ENCODE measurements around the gene CHSY3. TPM values are rescaled to one million over a fixed set of nuclear protein-coding genes. Genes with fewer than 3 reads are reported as not detected.

The CHSY3 gene
- total and polyA plus RNA-seq, 2 experiments from 2014 or later: 0.44 to 3.0 TPM

- Mint-ChIP-seq H3K4me1 (no peaks in the 10 kb centered on the region), H3K27ac (no peak overlapping the region), H3K36me3 (ENCODE audit: low read depth) (no peaks in the 10 kb centered on the region), H3K4me3 (no peak overlapping the region), H3K9me3 (no peaks in the 10 kb centered on the region), H3K27me3 (ENCODE audit: insufficient read depth, low read depth, poor library complexity) (no peaks in the 10 kb centered on the region)
- Histone ChIP-seq H3K4me3 (no peak overlapping the region), H2AFZ (no peak overlapping the region), H3K36me3 (ENCODE audit: insufficient read depth) (no peaks in the 10 kb centered on the region), H3K27me3 (ENCODE audit: insufficient read depth) (no peaks in the 10 kb centered on the region), H3K4me2 (no peak overlapping the region), H4K20me1 (replicated peaks; ENCODE audit: insufficient read depth) (no peaks in the 10 kb centered on the region), H3K9me2 (ENCODE audit: insufficient read depth) (no peaks in the 10 kb centered on the region), H3K79me2 (replicated peaks; ENCODE audit: insufficient read depth) (no peaks in the 10 kb centered on the region), H3F3A (replicated peaks; ENCODE audit: low read depth) (no peaks in the 10 kb centered on the region), H3K4me1 (ENCODE audit: insufficient read depth) (no peaks in the 10 kb centered on the region), H3K27ac (ENCODE audit: low read depth) (no peak overlapping the region)
- ATAC-seq (no peak), DNase-seq (ENCODE audit: low spot score) (no peak)
- TF ChIP-seq, protein P1, sequence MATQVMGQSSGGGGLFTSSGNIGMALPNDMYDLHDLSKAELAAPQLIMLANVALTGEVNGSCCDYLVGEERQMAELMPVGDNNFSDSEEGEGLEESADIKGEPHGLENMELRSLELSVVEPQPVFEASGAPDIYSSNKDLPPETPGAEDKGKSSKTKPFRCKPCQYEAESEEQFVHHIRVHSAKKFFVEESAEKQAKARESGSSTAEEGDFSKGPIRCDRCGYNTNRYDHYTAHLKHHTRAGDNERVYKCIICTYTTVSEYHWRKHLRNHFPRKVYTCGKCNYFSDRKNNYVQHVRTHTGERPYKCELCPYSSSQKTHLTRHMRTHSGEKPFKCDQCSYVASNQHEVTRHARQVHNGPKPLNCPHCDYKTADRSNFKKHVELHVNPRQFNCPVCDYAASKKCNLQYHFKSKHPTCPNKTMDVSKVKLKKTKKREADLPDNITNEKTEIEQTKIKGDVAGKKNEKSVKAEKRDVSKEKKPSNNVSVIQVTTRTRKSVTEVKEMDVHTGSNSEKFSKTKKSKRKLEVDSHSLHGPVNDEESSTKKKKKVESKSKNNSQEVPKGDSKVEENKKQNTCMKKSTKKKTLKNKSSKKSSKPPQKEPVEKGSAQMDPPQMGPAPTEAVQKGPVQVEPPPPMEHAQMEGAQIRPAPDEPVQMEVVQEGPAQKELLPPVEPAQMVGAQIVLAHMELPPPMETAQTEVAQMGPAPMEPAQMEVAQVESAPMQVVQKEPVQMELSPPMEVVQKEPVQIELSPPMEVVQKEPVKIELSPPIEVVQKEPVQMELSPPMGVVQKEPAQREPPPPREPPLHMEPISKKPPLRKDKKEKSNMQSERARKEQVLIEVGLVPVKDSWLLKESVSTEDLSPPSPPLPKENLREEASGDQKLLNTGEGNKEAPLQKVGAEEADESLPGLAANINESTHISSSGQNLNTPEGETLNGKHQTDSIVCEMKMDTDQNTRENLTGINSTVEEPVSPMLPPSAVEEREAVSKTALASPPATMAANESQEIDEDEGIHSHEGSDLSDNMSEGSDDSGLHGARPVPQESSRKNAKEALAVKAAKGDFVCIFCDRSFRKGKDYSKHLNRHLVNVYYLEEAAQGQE (IDR thresholded peaks at IDR 0.05; ENCODE audit: unreplicated experiment): no peak
- TF ChIP-seq ZNF331 (CRISPR knock-in tag; IDR thresholded peaks at IDR 0.05; ENCODE audit: low read depth) (no peak), NANOG (IDR thresholded peaks at IDR 0.05; ENCODE audit: borderline replicate concordance) (no peak), STAT1 (IDR thresholded peaks at IDR 0.05; ENCODE audit: unreplicated experiment) (no peak), JUNB (IDR thresholded peaks at IDR 0.05; ENCODE audit: unreplicated experiment) (no peak), EZH2phosphoT487 (IDR thresholded peaks at IDR 0.05; ENCODE audit: unreplicated experiment) (no peak), POLR2AphosphoS5 (IDR thresholded peaks at IDR 0.05; ENCODE audit: low read depth) (no peak), CREB1 (CRISPR knock-in tag; IDR thresholded peaks at IDR 0.05; ENCODE audit: low read depth) (no peak)
- TF ChIP-seq, protein P2, sequence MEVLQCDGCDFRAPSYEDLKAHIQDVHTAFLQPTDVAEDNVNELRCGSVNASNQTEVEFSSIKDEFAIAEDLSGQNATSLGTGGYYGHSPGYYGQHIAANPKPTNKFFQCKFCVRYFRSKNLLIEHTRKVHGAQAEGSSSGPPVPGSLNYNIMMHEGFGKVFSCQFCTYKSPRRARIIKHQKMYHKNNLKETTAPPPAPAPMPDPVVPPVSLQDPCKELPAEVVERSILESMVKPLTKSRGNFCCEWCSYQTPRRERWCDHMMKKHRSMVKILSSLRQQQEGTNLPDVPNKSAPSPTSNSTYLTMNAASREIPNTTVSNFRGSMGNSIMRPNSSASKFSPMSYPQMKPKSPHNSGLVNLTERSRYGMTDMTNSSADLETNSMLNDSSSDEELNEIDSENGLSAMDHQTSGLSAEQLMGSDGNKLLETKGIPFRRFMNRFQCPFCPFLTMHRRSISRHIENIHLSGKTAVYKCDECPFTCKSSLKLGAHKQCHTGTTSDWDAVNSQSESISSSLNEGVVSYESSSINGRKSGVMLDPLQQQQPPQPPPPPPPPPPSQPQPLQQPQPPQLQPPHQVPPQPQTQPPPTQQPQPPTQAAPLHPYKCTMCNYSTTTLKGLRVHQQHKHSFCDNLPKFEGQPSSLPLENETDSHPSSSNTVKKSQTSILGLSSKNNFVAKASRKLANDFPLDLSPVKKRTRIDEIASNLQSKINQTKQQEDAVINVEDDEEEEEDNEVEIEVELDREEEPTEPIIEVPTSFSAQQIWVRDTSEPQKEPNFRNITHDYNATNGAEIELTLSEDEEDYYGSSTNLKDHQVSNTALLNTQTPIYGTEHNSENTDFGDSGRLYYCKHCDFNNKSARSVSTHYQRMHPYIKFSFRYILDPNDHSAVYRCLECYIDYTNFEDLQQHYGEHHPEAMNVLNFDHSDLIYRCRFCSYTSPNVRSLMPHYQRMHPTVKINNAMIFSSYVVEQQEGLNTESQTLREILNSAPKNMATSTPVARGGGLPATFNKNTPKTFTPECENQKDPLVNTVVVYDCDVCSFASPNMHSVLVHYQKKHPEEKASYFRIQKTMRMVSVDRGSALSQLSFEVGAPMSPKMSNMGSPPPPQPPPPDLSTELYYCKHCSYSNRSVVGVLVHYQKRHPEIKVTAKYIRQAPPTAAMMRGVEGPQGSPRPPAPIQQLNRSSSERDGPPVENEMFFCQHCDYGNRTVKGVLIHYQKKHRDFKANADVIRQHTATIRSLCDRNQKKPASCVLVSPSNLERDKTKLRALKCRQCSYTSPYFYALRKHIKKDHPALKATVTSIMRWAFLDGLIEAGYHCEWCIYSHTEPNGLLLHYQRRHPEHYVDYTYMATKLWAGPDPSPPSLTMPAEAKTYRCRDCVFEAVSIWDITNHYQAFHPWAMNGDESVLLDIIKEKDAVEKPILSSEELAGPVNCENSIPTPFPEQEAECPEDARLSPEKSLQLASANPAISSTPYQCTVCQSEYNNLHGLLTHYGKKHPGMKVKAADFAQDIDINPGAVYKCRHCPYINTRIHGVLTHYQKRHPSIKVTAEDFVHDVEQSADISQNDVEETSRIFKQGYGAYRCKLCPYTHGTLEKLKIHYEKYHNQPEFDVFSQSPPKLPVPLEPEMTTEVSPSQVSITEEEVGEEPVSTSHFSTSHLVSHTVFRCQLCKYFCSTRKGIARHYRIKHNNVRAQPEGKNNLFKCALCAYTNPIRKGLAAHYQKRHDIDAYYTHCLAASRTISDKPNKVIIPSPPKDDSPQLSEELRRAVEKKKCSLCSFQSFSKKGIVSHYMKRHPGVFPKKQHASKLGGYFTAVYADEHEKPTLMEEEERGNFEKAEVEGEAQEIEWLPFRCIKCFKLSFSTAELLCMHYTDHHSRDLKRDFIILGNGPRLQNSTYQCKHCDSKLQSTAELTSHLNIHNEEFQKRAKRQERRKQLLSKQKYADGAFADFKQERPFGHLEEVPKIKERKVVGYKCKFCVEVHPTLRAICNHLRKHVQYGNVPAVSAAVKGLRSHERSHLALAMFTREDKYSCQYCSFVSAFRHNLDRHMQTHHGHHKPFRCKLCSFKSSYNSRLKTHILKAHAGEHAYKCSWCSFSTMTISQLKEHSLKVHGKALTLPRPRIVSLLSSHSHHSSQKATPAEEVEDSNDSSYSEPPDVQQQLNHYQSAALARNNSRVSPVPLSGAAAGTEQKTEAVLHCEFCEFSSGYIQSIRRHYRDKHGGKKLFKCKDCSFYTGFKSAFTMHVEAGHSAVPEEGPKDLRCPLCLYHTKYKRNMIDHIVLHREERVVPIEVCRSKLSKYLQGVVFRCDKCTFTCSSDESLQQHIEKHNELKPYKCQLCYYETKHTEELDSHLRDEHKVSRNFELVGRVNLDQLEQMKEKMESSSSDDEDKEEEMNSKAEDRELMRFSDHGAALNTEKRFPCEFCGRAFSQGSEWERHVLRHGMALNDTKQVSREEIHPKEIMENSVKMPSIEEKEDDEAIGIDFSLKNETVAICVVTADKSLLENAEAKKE (CRISPR knock-in tag; IDR thresholded peaks at IDR 0.05): no peak
- TF ChIP-seq, protein P3, sequence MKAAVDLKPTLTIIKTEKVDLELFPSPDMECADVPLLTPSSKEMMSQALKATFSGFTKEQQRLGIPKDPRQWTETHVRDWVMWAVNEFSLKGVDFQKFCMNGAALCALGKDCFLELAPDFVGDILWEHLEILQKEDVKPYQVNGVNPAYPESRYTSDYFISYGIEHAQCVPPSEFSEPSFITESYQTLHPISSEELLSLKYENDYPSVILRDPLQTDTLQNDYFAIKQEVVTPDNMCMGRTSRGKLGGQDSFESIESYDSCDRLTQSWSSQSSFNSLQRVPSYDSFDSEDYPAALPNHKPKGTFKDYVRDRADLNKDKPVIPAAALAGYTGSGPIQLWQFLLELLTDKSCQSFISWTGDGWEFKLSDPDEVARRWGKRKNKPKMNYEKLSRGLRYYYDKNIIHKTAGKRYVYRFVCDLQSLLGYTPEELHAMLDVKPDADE (IDR thresholded peaks at IDR 0.05): no peak
These were observed 19.9 kb upstream of the CHSY3 start for GRCh38 chr5:129884322-129884721.

All from GM23338 (cell line).